Esophagus muscularis mucosa (tissue), 3 donors: ENCODE data around the gene ZNF208.

Source experiments
- POLR2A ChIP-seq: fragments of 450-650 bp; IDR thresholded peaks from one replicate; pipeline ENCODE4 v1.6.1; 2017; ENCODE audit warnings: antibody characterized with exemption, moderate library complexity, mild to moderate bottlenecking, low read depth
- TF ChIP-seq, protein P1 (sequence below), 3 experiments: fragments of 200-600 bp in 2 of 3; fragments of 450-650 bp in 1 of 3; sonication (generic) in 2 of 3; IDR thresholded peaks; one replicate each; pipeline ENCODE4 v1.5.1; 2017 to 2019; ENCODE audit warnings: antibody characterized with exemption in 3 of 3, mild to moderate bottlenecking in 2 of 3, moderate library complexity in 1 of 3

- TF ChIP-seq, protein P1, sequence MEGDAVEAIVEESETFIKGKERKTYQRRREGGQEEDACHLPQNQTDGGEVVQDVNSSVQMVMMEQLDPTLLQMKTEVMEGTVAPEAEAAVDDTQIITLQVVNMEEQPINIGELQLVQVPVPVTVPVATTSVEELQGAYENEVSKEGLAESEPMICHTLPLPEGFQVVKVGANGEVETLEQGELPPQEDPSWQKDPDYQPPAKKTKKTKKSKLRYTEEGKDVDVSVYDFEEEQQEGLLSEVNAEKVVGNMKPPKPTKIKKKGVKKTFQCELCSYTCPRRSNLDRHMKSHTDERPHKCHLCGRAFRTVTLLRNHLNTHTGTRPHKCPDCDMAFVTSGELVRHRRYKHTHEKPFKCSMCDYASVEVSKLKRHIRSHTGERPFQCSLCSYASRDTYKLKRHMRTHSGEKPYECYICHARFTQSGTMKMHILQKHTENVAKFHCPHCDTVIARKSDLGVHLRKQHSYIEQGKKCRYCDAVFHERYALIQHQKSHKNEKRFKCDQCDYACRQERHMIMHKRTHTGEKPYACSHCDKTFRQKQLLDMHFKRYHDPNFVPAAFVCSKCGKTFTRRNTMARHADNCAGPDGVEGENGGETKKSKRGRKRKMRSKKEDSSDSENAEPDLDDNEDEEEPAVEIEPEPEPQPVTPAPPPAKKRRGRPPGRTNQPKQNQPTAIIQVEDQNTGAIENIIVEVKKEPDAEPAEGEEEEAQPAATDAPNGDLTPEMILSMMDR (IDR thresholded peaks at IDR 0.05) = no peak
- no peak for TF ChIP-seq POLR2A
These were observed 76.6 kb downstream of the ZNF208 start for GRCh38 chr19:21934131-21934530.
